Erythroblast (primary cell): ENCODE results near the gene CCDC91.
A peak's percentile ranks its signal among the peaks of the same experiment; 100 is the strongest.

Source experiments
- DNase-seq, 2 experiments: peaks; one replicate each; lab custom pipeline; 2025; lab: John Stamatoyannopoulos, UW
- GATA1 ChIP-seq: IDR thresholded peaks from 2 replicates; pipeline ENCODE4 v1.6.1; 2011; ENCODE audit warnings: low read depth, mild to moderate bottlenecking, control low read depth, low read length, moderate library complexity
- POLR2A ChIP-seq: IDR thresholded peaks from 2 replicates; pipeline ENCODE4 v1.6.1; 2011; ENCODE audit warnings: mild to moderate bottlenecking, low read length

The CCDC91 gene

DNA sequence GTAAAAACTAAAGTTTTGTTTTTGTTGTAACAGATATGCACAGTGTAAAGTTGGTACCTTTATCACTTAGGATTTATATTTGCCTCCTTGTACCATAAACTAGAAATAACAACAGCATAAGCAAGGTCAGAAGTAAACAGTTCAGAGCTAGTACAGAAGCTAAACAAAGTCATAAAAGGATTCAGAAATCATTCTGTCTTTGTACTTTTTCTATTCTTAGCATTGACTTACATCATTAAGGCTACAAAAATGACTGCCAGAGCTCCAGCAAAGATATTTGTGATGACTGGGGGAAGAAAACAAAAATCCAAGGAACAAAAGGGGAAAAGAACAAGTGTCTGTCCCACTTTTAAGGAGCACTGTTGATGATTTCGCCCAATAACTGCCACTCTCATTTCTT, 347.2 kb downstream of the CCDC91 start:
- no peak for TF ChIP-seq GATA1
- no peak for TF ChIP-seq POLR2A
- DNase-seq: no peak

DNA sequence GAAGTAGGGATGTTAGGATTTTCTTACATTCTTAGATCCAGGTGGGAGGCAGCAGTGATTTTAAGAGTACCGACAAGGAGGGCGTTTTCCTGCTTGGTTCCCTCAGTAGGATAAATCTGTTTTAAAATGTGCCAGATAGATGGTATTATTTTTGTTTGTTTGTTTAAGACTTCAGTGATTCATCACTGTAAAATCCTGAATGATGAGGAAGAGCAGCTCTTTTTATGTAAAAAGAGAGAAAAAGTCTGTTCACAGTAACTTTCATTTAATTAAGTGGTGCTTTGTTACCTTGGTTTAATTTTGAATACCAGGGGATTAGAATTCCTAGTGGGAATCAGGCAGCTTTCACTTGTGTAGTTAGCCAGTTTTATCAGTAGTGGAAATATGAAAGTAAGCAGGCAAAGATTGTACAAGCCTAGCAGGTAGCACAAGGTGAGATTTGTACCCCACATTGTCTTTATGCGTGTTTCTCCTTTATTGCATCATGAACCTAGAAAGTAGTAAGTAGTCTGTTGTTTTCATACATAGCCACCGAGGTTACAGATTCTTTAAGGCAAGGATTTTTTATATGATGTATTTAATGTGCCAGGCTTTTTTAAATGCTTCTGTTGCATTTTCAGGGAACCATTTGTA, 349.6 kb downstream of the CCDC91 start:
- no peak for DNase-seq
- TF ChIP-seq POLR2A: no peak
- no peak for TF ChIP-seq GATA1

DNA sequence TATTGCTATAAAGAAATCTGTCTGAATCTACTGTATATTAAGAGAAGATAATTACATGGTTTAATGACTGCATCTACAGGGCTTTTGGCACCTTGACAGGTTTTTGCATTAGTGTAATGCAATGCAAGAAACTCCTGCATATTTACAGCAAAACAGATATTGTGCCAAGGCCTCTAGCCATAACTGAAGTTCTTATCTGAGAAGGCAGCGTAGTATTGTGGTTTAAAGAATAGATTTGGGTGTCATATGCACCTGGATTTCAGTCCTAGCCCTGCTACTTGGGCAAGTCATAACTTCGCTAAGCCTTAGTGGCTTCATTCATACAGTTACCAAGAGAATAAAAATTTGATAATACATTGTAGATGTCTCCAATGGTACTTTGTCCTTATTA, 350.1 kb downstream of the CCDC91 start:
- peak; percentile 33 to 61 for DNase-seq
- no peak for TF ChIP-seq POLR2A
- no peak for TF ChIP-seq GATA1

DNA sequence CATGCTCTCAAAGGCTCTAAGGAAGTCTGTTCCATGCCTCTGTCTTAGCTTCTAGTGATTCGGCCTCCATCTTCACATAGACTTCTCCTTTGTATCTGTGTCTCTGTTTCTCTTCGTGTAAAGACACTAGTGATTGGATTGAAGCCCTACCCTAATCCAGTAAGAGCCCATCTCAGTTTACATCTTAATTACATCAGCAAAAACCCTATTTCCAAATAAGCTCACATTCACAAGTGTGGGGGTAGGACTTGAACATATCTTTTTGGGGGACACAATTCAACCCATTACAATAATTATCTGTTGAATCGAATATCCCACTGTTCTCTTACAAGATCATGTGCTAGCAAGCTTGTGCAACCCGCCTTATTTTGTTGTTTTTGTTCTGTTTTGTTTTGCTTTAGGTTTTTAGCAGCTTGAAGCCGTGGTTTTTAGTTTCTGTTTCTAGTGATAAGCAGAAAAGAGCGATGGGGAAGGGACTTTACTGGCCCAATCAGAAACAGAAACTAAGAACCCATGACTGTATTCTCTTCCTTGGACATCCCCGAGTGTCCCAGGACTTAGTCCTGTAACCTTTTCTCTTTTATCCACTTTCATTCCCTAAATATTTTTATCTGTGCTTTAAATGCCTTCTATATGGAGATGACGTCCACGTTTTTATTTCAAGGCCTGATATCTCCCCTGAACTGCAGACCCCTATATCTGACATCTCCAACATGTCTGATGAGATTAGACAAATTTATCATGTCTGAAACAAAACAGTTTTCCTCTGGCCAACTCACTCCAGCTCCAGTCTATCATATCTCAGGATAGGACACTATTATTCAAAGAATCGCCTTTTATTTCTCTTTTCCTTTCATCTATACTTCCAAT, 353.0 kb downstream of the CCDC91 start:
- DNase-seq: peak; percentile 72 to 79
- TF ChIP-seq GATA1 (no peak), POLR2A (no peak)

DNA sequence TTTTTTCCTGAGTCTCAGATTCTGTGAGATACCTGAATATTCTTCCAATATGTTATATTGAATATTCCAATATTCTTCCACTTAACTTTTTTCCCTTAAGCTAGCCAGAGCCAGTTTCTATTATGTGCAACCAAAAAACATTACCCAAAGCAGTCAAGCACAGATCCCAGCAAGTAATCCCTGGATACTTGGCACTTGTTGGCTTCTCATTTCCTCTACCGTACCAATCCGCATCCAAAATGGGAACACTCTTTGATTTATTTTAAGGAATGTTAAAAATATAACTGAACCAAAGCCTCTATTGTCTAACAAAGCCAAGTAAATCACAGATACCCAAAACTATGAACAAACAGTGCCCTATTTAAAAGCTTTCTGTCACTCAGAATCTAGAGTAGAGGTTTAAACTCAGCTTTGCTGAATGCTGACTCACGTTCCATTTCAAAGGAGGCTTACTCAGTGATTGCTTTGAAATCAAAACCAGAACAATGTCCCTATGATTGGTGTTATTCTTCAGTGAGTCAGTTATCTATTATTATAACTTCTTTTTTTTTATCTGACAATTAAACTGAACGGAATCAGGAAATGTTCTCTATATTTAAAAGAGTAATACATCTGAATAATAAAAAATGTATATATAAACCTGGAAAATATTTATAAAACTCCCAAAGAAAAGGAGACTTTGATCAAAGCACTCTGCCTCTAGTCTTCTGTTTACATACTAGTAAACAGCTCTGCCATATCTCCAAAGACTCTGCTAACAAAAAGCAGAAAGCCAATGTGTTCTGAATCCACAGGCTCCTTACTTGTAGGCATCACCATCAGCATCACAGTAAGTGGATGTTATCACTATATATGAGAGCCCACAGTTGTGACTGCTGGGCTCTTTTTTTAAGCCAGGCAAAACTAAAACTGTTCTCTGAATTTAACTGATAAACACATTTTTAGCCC, 360.8 kb downstream of the CCDC91 start:
- TF ChIP-seq POLR2A (no peak), GATA1 (no peak)
- no peak for DNase-seq

DNA sequence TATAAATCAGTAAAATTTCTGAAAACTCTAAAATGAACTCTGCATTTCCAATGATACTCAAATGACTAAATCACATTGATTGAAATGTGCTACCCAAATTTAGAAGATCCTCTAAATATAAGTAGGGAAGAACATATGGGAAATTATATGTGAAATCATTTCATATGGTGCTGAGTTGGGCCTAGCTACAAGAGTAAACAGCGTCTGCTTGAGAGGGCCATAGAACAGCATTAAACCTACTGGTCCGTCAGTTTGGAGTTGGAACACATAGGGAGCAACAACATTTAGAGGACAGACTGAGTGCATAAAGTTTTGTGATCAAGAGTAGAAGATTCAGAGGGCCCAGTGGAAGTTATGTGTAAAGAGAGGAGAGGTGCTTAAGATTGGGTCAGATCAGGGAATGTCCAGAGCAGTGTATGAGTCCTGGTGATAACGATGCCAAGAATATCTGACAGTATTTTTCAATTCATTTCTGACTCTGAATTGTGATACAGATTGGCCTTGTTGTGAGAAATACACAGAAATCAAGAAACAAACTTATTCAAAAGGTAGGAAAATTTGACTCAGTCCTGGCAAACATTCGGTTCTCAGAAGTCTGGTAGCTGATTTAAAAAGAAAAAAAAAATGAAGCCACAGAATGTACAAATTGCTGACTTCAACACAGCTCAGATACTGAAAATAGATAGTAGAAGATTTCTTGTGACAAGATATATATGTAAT, 362.2 kb downstream of the CCDC91 start:
- TF ChIP-seq GATA1: no peak
- TF ChIP-seq POLR2A: no peak
- DNase-seq: no peak

DNA sequence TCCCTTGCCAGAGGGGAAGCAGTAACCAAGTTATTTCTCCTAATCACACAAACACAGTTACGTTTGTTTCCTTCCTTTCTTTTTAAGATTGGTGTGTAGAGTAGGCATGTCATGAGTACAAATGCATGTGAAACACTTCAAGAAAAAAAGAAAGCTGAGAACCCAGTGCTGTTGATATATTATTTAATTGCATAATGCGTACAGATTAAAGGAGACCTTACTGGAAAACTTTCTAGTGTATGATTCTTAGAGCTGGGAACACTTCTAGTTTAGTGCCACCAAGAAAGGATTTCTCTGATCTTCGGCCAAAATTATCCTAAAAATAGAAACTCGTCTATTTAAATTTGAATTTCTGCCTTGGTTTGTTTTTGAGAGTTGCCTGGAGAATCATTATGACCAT, 365.5 kb downstream of the CCDC91 start:
- no peak for DNase-seq
- TF ChIP-seq POLR2A (no peak), GATA1 (no peak)

DNA sequence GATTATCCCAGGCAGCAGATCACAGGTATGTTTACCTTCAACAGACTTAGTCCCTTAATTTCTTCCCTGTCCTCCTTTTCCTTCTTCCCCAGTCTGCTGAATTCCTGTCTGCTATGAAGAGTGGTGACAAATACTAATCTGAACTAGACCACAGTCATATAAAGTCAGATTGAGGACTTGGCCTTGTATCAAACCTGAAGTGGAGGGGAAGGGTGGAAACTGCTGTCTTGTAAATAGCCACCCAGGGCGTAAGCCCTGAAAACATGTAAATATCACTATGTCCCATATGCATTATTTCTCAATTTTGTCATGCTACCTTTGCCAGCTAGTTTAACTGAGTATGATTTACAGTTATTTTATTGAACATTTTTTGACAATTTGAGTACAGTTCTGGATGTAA, 368.0 kb downstream of the CCDC91 start:
- DNase-seq: no peak
- no peak for TF ChIP-seq GATA1
- no peak for TF ChIP-seq POLR2A

DNA sequence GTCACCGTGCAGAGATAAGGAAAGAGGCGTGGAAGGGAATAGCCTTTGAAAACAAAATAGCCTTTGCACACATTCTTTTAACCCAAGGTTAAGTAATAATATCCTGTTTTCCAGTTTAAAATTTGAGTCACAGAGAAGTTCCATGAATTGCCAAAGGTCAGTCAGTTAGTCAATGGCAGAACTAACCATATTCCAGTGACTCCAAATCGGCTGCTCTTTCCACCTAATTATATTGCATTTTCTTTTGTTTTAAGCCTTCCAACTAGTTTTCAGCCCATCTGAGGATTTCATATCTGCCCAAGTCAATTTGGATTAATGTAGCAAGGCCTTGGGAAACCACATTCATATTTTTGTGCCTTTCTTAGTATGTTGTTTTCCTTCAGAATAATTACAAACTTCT, 373.0 kb downstream of the CCDC91 start:
- no peak for DNase-seq
- TF ChIP-seq GATA1: no peak

DNA sequence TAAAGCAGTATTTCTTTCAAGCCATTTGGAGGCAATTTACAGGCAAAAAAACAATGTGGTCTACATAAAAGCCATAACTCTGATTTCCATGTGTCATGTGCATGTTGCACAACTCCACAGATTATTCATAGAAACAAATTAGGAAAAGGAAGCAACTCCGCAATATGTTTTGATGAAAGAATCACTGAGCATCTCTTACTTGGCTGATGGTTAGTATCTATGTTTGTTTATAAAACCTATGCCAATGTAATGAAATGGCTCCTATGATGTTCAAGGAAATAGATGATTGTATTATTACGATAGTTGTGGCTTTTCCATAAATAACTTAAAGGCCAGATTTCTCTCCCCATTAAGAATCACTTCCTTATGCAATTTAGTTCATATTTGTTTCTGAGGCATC, 373.7 kb downstream of the CCDC91 start:
- DNase-seq: no peak
- TF ChIP-seq POLR2A: no peak
- no peak for TF ChIP-seq GATA1

DNA sequence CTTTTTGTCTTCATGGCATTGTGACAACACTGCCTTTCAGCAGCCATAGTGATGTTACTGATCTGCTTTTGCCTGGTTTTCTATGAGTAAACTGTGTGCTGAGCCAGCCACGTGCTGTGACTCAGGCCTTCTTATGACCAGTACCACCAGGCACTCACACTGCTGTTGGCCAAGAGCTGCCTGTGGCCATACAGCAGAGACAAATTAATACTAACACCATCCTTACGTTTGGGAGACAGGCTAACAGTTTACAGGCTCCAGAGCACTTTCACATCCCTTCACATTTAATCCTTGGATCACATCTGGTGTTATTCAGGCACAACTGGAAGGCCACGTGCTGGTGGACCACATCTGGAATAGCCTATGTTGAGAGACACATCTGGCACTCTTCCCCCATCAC, 377.9 kb downstream of the CCDC91 start:
- DNase-seq: no peak
- TF ChIP-seq POLR2A: no peak
- TF ChIP-seq GATA1: no peak

DNA sequence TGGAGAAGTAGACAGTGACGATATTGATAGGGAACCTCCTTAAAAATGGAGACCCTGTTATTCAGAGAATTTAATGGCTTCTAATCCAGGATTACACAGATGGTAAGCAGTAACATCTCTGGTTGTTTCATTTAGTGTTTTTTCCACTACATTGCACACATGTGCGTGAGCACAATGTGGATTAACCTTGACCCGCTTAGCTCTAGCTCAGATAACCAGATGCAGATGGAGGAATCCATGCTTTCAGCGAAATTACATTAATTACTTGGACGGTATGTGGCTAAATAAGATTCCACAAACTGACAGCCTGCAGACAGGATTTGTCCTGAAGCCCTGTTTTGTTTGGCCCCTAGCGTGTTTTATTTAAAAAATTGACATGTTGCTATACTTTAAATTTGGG, 378.4 kb downstream of the CCDC91 start:
- DNase-seq: no peak
- TF ChIP-seq POLR2A (no peak), GATA1 (no peak)
